Measurements from ENCODE around the gene TAP2. TPM values are rescaled to one million over a fixed set of nuclear protein-coding genes. Genes with fewer than 3 reads are reported as not detected.

The TAP2 gene
- total and polyA plus RNA-seq, 2 of the 13 experiments (the other 11 are each of a cell fraction or from before 2014, with no cell fraction given), result 10.3 to 17.6 TPM

GRCh38 chr6:32853541-32854375, 15.2 kb upstream of the TAP2 start, which contains the start of the genes PSMB9 and TAP1 (continued):
- TF ChIP-seq ZC3H13 (CRISPR knock-in tag; IDR thresholded peaks at IDR 0.05) (peak; percentile 79), HOXD1 (CRISPR knock-in tag; IDR thresholded peaks at IDR 0.05) (peak; percentile 92), HOXA3 (CRISPR knock-in tag; IDR thresholded peaks at IDR 0.05) (peak; percentile 82), MAX (IDR thresholded peaks at IDR 0.05) (peak; percentile 73; the same call in 1 of the 2 replicates), MNT (IDR thresholded peaks at IDR 0.05) (peak; percentile 27; the same call in 1 of the 2 replicates), ZKSCAN8 (CRISPR knock-in tag; IDR thresholded peaks at IDR 0.05; ENCODE audit: borderline replicate concordance) (peak; percentile 46; the same call in 1 of the 2 replicates), ZNF264 (CRISPR knock-in tag; IDR thresholded peaks at IDR 0.05) (peak; percentile 51; the same call in 1 of the 2 replicates), ISL2 (CRISPR knock-in tag; IDR thresholded peaks at IDR 0.05) (0 out of 2 replicates have a peak, but pooled peaks have one; percentile 42), KDM4B (CRISPR knock-in tag; IDR thresholded peaks at IDR 0.05) (no peak), KLF6 (CRISPR knock-in tag; IDR thresholded peaks at IDR 0.05) (0 out of 2 replicates have a peak, but pooled peaks have one; percentile 79), ZNF556 (CRISPR knock-in tag; IDR thresholded peaks at IDR 0.05; ENCODE audit: borderline replicate concordance) (peak; percentile 87), ZNF772 (CRISPR knock-in tag; IDR thresholded peaks at IDR 0.05) (peak; percentile 85; the same call in 1 of the 2 replicates), BATF2 (CRISPR knock-in tag; IDR thresholded peaks at IDR 0.05) (no peak)
- TF ChIP-seq, protein P1, sequence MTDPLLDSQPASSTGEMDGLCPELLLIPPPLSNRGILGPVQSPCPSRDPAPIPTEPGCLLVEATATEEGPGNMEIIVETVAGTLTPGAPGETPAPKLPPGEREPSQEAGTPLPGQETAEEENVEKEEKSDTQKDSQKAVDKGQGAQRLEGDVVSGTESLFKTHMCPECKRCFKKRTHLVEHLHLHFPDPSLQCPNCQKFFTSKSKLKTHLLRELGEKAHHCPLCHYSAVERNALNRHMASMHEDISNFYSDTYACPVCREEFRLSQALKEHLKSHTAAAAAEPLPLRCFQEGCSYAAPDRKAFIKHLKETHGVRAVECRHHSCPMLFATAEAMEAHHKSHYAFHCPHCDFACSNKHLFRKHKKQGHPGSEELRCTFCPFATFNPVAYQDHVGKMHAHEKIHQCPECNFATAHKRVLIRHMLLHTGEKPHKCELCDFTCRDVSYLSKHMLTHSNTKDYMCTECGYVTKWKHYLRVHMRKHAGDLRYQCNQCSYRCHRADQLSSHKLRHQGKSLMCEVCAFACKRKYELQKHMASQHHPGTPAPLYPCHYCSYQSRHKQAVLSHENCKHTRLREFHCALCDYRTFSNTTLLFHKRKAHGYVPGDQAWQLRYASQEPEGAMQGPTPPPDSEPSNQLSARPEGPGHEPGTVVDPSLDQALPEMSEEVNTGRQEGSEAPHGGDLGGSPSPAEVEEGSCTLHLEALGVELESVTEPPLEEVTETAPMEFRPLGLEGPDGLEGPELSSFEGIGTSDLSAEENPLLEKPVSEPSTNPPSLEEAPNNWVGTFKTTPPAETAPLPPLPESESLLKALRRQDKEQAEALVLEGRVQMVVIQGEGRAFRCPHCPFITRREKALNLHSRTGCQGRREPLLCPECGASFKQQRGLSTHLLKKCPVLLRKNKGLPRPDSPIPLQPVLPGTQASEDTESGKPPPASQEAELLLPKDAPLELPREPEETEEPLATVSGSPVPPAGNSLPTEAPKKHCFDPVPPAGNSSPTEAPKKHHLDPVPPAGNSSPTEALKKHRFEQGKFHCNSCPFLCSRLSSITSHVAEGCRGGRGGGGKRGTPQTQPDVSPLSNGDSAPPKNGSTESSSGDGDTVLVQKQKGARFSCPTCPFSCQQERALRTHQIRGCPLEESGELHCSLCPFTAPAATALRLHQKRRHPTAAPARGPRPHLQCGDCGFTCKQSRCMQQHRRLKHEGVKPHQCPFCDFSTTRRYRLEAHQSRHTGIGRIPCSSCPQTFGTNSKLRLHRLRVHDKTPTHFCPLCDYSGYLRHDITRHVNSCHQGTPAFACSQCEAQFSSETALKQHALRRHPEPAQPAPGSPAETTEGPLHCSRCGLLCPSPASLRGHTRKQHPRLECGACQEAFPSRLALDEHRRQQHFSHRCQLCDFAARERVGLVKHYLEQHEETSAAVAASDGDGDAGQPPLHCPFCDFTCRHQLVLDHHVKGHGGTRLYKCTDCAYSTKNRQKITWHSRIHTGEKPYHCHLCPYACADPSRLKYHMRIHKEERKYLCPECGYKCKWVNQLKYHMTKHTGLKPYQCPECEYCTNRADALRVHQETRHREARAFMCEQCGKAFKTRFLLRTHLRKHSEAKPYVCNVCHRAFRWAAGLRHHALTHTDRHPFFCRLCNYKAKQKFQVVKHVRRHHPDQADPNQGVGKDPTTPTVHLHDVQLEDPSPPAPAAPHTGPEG (CRISPR knock-in tag; IDR thresholded peaks at IDR 0.05), result peak; percentile 98
- TF ChIP-seq, protein P2, sequence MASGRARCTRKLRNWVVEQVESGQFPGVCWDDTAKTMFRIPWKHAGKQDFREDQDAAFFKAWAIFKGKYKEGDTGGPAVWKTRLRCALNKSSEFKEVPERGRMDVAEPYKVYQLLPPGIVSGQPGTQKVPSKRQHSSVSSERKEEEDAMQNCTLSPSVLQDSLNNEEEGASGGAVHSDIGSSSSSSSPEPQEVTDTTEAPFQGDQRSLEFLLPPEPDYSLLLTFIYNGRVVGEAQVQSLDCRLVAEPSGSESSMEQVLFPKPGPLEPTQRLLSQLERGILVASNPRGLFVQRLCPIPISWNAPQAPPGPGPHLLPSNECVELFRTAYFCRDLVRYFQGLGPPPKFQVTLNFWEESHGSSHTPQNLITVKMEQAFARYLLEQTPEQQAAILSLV (CRISPR knock-in tag; IDR thresholded peaks at IDR 0.05; ENCODE audit: borderline replicate concordance), result peak; percentile 74
- TF ChIP-seq, protein P3, sequence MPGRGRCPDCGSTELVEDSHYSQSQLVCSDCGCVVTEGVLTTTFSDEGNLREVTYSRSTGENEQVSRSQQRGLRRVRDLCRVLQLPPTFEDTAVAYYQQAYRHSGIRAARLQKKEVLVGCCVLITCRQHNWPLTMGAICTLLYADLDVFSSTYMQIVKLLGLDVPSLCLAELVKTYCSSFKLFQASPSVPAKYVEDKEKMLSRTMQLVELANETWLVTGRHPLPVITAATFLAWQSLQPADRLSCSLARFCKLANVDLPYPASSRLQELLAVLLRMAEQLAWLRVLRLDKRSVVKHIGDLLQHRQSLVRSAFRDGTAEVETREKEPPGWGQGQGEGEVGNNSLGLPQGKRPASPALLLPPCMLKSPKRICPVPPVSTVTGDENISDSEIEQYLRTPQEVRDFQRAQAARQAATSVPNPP (CRISPR knock-in tag; IDR thresholded peaks at IDR 0.05), result peak; percentile 66
